Measurements from ENCODE around the gene TUBB8B.
"Not testable (repeated sequence)": the region's sequence is repeated elsewhere in the genome, so short reads cannot be mapped to it uniquely, and the experiment has no call there.

The TUBB8B gene

GRCh38 chr18:49176-49665, at the start of gene TUBB8B:
Gene TUBB8B, minus strand, starts transcription at chr18:49615. Its CDS starts 58 bp downstream, at chr18:49557.
- not testable (repeated sequence) for DNase-seq (ENCODE audit: low read depth)

- not testable (repeated sequence) for DNase-seq (ENCODE audit: low read depth)
These were observed 48.0 kb upstream of the TUBB8B start for GRCh38 chr18:97252-97914.

- not testable (repeated sequence) for DNase-seq (ENCODE audit: low read depth)
These were observed 47.3 kb upstream of the TUBB8B start for GRCh38 chr18:96767-97131.

- DNase-seq (ENCODE audit: low read depth): not testable (repeated sequence)
These were observed 46.8 kb upstream of the TUBB8B start for GRCh38 chr18:96101-96766.

- DNase-seq (ENCODE audit: low read depth): not testable (repeated sequence)
These were observed 46.2 kb upstream of the TUBB8B start for GRCh38 chr18:95580-95979.

- DNase-seq (ENCODE audit: low read depth): not testable (repeated sequence)
These were observed 44.5 kb upstream of the TUBB8B start for GRCh38 chr18:93897-94408.

- not testable (repeated sequence) for DNase-seq (ENCODE audit: low read depth)
These were observed 42.1 kb upstream of the TUBB8B start for GRCh38 chr18:91561-91960.

GRCh38 chr18:90396-91193, 41.2 kb upstream of the TUBB8B start:
- not testable (repeated sequence) for DNase-seq (ENCODE audit: low read depth)

GRCh38 chr18:89124-89523, 39.7 kb upstream of the TUBB8B start:
- not testable (repeated sequence) for DNase-seq (ENCODE audit: low read depth)

- not testable (repeated sequence) for DNase-seq (ENCODE audit: low read depth)
These were observed 35.4 kb upstream of the TUBB8B start for GRCh38 chr18:84801-85200.

GRCh38 chr18:82626-83209, 33.3 kb upstream of the TUBB8B start:
- not testable (repeated sequence) for DNase-seq (ENCODE audit: low read depth)

GRCh38 chr18:80881-81280, 31.5 kb upstream of the TUBB8B start:
- not testable (repeated sequence) for DNase-seq (ENCODE audit: low read depth)

GRCh38 chr18:80202-80601, 30.8 kb upstream of the TUBB8B start:
- DNase-seq (ENCODE audit: low read depth): not testable (repeated sequence)

- DNase-seq (ENCODE audit: low read depth): not testable (repeated sequence)
These were observed 26.2 kb upstream of the TUBB8B start for GRCh38 chr18:75525-76160.

- DNase-seq (ENCODE audit: low read depth): not testable (repeated sequence)
These were observed 23.9 kb upstream of the TUBB8B start for GRCh38 chr18:73181-73777.

GRCh38 chr18:67701-68100, 18.3 kb upstream of the TUBB8B start:
- DNase-seq (ENCODE audit: low read depth): not testable (repeated sequence)

- not testable (repeated sequence) for DNase-seq (ENCODE audit: low read depth)
These were observed 14.9 kb upstream of the TUBB8B start for GRCh38 chr18:64279-64678.

- not testable (repeated sequence) for DNase-seq (ENCODE audit: low read depth)
These were observed 14.2 kb upstream of the TUBB8B start for GRCh38 chr18:63656-64055.

GRCh38 chr18:54388-54787, 5.0 kb upstream of the TUBB8B start:
- DNase-seq (ENCODE audit: low read depth): not testable (repeated sequence)

- not testable (repeated sequence) for DNase-seq (ENCODE audit: low read depth)
These were observed 719 bp downstream of the TUBB8B start for GRCh38 chr18:48696-49095.

- DNase-seq (ENCODE audit: low read depth): not testable (repeated sequence)
These were observed 36.2 kb downstream of the TUBB8B start for GRCh38 chr18:13177-13576.
